Activated CD4-positive, alpha-beta T cell treated with anti-CD3 and anti-CD28 coated beads, Interleukin-10, Interleukin-2, amounts not matched to agents 100 ng/mL and 50 ng/mL, durations not matched to agents 16 hours and 8 hours (primary cell): ENCODE data around the gene INKA2.
"Not testable (repeated sequence)": the region's sequence is repeated elsewhere in the genome, so short reads cannot be mapped to it uniquely, and the experiment has no call there.

Experiments
- DNase-seq: peaks from one replicate; pipeline ENCODE4 v3.0.0-alpha.2; 2020

Gene INKA2

DNA sequence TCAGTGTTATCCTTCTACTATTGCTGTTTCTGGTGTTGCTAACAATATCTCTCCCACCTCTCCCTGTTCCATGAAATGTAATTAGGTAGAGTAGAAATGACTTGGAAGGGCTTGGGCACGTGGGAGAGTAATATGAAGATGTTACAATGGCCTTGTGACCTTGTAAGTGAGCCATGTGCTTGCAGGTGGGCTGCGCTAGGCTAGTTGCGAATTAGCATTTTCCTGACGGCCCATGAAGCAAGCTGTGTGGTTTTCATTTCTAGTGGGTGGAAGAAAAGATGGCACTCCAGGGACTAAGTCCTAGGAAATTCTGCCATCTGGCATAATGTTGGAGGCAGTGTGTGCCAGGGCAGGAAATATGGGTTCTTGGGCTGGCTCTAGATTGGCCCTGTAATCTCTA, 8.8 kb upstream of the INKA2 start:
- DNase-seq = no peak

- peak; percentile 91 for DNase-seq
Observed at GRCh38 chr1:111747282-111747734, 8.1 kb upstream of the INKA2 start.

- no peak for DNase-seq
Observed at GRCh38 chr1:111746614-111746999, 7.4 kb upstream of the INKA2 start.

DNA sequence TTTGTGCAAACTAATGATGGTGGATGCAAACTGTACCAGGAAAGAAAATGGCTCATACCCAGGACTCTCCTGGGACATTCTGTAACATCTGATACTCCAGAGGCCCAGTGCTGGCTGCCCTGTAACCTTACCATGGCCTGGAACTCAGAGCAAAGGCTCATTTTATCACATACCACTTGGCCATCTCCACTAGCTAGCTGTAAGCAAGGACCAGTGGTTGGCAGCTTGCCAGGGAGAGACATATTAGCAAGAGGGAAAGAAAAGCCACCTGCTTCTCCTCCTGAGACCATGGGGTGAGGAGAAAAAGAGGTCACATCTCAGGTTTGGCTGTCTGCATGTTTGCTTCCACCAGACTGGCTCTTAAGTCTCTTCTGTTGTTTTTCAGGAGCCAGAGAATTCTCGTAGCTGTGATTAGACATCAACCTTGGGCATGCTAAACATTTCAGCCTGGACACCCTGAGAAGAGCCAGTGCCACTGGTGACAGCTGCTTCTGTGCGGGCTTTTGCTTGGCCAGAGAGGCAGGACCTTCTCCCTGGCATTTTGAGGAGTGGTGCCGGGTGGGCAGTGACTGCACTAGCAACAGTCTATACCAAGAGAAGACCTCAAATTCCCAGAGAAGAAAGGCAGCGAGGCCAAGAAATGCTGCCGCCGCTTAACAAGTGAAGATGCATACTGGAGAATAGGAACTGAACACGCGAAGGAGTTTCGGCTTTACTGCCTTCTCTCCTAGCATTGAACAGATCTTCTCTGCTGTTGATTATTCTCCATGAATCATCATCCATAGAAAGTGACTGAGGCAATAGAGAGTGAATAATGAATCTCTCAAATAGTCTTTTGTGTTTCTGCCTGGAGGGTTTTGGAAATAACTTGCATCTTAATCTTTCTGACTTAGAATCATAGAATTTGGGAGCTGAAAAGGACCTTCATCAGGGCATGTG, 6.7 kb upstream of the INKA2 start:
- DNase-seq = no peak

GRCh38 chr1:111743679-111744101, 4.5 kb upstream of the INKA2 start:
- DNase-seq = no peak

GRCh38 chr1:111742938-111743549, 3.8 kb upstream of the INKA2 start:
- no peak for DNase-seq

DNA sequence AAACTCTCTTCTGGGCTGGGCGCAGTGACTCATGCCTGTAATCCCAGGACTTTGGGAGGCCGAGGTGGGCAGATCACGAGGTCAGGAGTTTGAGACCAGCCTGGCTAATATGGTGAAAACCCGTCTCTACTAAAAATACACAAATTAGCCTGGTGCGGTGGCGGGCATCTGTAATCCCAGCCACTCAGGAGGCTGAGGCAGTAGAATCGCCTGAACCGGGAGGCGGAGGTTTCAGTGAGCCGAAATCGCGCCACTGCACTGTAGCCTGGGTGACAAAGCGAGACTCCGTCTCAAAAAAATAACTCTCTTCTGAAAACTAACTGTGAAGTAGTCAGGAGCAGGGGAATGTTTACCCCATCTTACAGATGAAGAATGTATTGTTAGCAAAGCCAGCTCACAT, 3.1 kb upstream of the INKA2 start:
- DNase-seq = not testable (repeated sequence)

DNA sequence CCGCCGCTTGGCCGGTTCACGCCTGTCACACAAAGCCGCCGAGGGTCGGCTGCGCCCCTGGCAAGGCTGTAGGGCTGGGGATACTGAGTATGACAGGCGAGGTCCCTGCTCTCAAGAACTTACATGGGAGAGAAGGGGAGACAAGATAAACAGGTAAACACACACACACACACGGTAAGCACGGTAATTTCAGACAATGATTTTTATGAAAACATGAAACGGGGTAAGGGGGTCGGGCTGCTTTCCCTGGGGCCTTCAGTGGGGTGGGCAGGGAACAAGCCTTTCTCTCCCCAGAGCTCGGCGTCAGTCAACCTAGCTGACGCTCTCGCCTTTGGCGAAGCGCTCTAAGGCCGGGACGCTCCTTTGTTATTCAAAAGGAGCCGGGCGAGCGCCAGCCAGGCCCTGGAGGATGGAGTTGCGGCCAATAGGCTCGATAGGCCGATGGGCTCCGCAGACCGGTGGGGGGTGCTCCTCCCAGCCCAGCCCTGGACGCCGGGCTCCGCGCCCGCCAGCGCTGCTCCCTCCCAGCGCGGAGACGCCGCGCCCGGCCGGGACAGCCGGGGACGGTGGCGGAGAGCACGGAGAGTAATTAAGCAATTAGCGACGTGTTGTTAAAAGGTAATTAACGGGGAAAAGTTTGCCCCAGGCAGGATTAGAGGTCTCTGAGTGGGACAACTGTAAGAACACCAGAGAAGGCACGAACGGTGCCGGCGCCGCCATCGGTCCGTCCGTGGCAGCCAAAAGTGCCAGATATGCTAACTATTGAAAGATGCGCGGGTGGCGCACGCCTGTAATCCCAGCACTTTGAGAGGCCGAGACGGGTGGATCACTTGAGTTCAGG, 950 bp upstream of the INKA2 start:
- peak; percentile 20 for DNase-seq

DNA sequence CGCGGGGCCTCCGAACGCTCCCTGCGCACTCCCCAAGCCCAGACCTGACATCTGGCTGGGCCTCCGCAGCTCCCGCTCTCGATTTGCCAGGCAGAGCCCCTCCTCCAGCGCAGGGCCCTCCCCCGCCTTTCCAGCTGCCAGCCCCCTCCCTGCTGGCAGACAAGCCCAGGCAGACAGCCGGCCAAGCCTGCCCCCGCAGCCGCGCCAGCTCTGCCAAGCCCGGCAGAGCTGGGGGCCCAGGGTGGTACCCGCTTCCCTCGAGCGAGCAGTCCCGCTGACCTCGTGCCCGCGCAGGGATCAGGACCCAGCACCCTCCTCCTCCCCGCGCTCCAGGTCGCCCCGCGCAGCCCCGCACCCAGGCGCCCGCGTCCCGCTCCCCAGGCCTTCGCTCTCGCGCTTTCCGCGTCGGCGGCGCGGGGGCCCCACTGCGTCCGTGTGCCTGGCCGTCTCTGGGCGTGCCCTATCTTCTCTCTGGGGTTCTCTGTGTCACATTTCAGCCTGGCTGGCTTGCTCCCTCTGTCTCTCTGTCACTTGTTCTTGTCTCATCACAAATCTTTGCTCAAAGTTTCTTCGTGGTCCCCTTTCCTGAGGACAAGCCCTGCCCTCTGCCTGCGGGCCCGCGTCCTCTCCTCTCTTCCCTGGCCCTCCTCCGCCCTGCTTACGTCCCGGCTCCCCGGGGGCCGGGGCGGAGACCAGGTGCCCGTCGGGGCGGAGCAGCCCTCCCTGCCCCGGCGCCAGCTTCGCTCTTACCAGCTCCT, 580 bp downstream of the INKA2 start:
- peak; percentile 55 for DNase-seq

DNA sequence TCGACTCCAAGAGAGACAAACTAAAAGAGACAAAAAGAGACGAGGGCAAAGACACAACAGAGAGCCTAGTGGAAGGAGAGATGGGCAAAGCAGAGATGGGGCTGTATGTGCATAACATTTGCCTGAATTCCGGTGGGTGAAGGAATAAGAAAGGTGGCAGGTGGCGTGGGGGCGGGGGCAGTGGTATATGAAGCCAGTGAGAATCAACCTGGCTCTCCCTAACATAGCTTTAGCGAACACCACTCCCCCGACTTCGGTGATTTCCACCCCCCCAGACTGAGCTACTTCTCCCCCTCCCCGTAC, 1.1 kb downstream of the INKA2 start:
- no peak for DNase-seq

DNA sequence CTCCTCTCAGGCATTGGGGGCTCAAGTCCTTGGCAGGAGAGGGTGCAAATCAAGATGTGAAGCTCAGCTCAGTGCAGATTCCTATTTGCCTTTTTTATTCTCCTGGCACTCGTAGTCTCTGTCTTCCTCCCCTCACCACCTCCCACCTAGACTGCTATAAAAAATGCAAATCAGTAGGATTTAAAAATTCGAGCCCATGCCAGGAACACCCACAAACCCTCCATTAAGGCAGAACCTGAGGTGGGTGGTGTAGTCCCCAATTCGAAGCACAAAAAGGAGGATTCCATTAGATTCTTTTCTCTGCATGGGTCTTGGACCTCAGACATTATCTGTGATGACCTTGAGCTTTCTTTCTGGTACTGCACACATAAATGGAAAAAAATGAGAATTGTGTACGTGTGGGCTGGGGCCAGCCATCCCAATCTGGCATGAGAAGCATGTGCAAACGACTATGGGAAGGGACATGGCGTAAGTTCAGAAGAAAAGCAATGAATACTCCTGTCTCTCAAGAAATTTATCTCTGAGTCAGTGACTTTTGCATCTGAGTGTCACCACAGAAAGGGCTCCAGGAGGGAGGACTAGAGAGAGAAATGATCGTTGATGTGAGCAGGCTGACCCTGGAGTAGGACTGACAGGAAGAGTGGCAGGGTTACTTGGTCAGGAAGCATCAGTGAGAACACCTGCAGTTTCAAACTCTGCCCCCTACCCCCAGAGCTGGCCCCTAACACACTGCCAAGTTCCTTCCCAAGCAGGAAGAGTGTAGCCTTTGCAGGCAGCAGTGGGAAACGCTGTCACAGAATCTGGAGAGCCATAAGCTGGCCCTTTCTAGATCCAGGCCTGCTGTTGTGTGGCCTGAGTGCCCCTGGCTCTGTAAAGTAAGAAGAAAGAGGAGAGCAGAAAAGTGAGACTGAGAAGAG, 1.7 kb downstream of the INKA2 start:
- no peak for DNase-seq

GRCh38 chr1:111736548-111737215, 2.5 kb downstream of the INKA2 start:
- no peak for DNase-seq

GRCh38 chr1:111735858-111736544, 3.2 kb downstream of the INKA2 start:
- no peak for DNase-seq

DNA sequence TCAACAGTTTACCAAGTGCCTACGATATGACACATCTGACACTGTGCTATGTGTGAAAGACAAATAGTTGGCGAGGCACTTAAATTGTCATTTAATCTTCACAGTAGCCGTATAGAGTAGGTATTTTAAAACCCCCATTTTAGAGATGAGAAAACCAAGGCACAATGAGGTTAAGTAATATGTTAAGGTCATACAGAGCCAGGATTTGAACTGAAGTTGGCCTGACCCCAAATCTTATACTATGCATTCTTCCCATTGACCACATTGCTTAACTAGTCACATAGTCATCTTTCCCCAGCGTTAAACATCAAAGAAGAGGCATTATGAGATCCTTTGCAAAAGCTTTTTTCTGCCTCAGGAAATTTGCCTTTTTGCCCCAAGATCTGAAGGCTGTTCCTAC, 3.9 kb downstream of the INKA2 start:
- DNase-seq = no peak

GRCh38 chr1:111734856-111735255, 4.3 kb downstream of the INKA2 start:
- no peak for DNase-seq

- no peak for DNase-seq
Observed at GRCh38 chr1:111734426-111734825, 4.8 kb downstream of the INKA2 start.

GRCh38 chr1:111733992-111734341, 5.2 kb downstream of the INKA2 start:
- no peak for DNase-seq

DNA sequence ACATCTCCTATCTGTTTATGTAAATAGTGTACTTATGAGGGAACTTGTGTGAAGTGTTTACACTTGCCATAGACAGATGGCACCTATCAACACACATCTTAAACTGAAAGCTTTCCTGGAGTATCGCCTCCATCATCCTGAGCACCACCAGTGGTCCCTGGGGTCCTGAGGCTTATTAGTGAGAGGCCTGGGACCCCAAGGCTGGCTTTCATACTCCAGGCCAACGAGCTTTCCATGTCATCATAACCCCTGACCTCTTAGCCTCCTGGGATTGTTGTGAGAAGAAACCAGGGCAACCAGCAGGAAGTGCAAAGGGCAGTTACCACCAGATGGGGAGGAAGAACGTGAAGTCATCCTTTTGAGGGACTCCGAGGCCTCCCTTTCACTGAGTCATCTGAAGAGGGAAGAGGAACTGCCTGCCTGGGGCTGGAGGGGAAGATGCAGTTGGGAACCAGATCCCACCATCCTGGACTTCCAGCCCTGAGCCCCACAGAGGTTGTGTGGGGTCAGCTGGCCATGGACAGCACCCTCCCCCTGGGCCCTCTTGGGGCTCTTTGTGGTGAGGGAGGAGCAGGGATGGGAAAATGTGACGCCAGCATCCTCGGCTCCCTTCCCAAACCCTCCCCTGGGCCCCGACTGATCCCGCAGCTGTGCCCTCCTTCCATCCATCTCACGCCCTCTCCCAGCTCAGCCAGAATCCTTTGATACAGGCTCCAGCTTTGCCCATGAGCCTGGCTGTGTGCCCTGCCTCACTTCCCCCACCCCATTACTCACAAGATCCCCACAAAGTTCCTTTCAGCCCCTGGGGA, 5.8 kb downstream of the INKA2 start:
- peak; percentile 37 for DNase-seq

DNA sequence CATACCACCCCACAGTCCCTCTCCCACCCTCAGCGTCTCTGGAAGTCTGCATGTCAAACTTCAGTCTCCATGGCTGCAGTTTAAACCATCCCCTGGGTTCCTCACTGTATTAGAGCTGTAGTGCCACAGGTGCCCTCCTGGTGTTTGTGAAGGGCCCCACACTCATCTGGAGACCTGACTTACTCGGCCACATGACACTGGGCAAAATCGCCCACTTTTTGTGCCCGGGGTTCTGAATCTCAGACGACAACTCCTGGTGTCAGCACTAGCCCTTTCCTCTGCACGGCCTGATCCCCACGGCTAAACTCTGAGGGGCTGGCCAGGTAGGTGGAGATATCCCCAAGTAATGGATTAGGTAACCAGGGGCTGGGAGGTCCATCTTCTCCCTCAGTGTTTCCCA, 6.5 kb downstream of the INKA2 start:
- DNase-seq = no peak

DNA sequence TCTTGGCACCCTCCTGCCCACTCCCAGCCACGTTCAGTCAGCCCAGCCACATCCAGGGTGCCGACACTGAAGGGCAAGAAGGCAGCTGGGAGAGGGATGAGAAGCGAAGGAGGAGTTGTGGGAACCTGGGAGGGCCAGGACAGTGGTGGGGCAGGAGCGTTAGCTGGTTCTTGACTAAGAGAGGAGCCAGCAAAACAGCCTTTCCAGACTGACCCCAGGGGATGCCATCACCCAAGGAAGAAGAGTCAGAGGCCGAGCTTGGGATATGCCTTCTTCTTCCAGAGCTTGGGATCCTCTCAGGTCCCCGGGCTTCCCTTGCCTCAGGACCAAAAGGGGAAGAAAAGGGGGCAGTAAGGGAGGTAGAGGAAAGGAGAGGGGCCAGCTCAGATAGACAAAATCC, 7.2 kb downstream of the INKA2 start:
- DNase-seq = no peak
